Measurements from ENCODE around the gene GNE.

DNA sequence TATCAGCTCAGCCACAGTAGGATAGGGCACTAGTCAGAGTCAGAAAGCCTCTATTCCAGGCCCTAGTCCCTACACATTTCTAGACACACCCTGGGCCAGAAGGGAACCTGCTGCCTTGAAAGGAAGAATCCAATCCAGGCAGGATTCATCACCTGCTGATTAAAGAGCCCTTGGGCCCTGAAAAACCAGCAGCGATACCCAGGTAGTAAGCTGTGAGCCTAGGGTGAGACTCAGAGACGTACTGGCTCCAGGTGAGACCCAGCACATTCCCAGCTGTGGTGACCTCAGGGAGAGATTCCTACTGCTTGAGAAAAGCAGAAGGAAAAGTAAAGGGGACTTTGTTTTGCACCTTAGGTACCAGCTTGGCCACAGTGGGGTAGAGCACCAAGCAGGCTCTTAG, 84.4 kb downstream of the GNE start:
- TF ChIP-seq, protein P1, sequence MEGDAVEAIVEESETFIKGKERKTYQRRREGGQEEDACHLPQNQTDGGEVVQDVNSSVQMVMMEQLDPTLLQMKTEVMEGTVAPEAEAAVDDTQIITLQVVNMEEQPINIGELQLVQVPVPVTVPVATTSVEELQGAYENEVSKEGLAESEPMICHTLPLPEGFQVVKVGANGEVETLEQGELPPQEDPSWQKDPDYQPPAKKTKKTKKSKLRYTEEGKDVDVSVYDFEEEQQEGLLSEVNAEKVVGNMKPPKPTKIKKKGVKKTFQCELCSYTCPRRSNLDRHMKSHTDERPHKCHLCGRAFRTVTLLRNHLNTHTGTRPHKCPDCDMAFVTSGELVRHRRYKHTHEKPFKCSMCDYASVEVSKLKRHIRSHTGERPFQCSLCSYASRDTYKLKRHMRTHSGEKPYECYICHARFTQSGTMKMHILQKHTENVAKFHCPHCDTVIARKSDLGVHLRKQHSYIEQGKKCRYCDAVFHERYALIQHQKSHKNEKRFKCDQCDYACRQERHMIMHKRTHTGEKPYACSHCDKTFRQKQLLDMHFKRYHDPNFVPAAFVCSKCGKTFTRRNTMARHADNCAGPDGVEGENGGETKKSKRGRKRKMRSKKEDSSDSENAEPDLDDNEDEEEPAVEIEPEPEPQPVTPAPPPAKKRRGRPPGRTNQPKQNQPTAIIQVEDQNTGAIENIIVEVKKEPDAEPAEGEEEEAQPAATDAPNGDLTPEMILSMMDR (IDR thresholded peaks at IDR 0.05 in 2 of 3, conservative IDR thresholded peaks at IDR 0.05 in 1 of 3; ENCODE audit: control insufficient read depth in 2 of 3, extremely low read depth in 1 of 3, insufficient read depth in 1 of 3, low read depth in 3 of 3, low read length in 3 of 3), result no peak
- TF ChIP-seq MEF2A (IDR thresholded peaks at IDR 0.05; ENCODE audit: insufficient read depth, low read depth, low read length) (no peak), SUZ12 (IDR thresholded peaks at IDR 0.05; ENCODE audit: unreplicated experiment) (no peak), POLR2AphosphoS5 (IDR thresholded peaks at IDR 0.05; ENCODE audit: low read length) (no peak), RFX5 (IDR thresholded peaks at IDR 0.05; ENCODE audit: low read depth, low read length) (no peak), POLR2A (IDR thresholded peaks at IDR 0.05; ENCODE audit: low read depth, low read length) (no peak), YY1 (IDR thresholded peaks at IDR 0.05; ENCODE audit: low read depth, low read length) (no peak), GABPA (IDR thresholded peaks at IDR 0.05; ENCODE audit: low read depth) (no peak), NFYB (IDR thresholded peaks at IDR 0.05; ENCODE audit: insufficient read depth, low read depth, low read length) (no peak), RAD21 (IDR thresholded peaks at IDR 0.05; ENCODE audit: insufficient read depth, low read depth, low read length) (no peak), TAF1 (IDR thresholded peaks at IDR 0.05; ENCODE audit: borderline replicate concordance, low read depth, low read length) (no peak)
- TF ChIP-seq, protein P2, sequence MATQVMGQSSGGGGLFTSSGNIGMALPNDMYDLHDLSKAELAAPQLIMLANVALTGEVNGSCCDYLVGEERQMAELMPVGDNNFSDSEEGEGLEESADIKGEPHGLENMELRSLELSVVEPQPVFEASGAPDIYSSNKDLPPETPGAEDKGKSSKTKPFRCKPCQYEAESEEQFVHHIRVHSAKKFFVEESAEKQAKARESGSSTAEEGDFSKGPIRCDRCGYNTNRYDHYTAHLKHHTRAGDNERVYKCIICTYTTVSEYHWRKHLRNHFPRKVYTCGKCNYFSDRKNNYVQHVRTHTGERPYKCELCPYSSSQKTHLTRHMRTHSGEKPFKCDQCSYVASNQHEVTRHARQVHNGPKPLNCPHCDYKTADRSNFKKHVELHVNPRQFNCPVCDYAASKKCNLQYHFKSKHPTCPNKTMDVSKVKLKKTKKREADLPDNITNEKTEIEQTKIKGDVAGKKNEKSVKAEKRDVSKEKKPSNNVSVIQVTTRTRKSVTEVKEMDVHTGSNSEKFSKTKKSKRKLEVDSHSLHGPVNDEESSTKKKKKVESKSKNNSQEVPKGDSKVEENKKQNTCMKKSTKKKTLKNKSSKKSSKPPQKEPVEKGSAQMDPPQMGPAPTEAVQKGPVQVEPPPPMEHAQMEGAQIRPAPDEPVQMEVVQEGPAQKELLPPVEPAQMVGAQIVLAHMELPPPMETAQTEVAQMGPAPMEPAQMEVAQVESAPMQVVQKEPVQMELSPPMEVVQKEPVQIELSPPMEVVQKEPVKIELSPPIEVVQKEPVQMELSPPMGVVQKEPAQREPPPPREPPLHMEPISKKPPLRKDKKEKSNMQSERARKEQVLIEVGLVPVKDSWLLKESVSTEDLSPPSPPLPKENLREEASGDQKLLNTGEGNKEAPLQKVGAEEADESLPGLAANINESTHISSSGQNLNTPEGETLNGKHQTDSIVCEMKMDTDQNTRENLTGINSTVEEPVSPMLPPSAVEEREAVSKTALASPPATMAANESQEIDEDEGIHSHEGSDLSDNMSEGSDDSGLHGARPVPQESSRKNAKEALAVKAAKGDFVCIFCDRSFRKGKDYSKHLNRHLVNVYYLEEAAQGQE (IDR thresholded peaks at IDR 0.05; ENCODE audit: low read depth, low read length), result no peak
- TF ChIP-seq, protein P3, sequence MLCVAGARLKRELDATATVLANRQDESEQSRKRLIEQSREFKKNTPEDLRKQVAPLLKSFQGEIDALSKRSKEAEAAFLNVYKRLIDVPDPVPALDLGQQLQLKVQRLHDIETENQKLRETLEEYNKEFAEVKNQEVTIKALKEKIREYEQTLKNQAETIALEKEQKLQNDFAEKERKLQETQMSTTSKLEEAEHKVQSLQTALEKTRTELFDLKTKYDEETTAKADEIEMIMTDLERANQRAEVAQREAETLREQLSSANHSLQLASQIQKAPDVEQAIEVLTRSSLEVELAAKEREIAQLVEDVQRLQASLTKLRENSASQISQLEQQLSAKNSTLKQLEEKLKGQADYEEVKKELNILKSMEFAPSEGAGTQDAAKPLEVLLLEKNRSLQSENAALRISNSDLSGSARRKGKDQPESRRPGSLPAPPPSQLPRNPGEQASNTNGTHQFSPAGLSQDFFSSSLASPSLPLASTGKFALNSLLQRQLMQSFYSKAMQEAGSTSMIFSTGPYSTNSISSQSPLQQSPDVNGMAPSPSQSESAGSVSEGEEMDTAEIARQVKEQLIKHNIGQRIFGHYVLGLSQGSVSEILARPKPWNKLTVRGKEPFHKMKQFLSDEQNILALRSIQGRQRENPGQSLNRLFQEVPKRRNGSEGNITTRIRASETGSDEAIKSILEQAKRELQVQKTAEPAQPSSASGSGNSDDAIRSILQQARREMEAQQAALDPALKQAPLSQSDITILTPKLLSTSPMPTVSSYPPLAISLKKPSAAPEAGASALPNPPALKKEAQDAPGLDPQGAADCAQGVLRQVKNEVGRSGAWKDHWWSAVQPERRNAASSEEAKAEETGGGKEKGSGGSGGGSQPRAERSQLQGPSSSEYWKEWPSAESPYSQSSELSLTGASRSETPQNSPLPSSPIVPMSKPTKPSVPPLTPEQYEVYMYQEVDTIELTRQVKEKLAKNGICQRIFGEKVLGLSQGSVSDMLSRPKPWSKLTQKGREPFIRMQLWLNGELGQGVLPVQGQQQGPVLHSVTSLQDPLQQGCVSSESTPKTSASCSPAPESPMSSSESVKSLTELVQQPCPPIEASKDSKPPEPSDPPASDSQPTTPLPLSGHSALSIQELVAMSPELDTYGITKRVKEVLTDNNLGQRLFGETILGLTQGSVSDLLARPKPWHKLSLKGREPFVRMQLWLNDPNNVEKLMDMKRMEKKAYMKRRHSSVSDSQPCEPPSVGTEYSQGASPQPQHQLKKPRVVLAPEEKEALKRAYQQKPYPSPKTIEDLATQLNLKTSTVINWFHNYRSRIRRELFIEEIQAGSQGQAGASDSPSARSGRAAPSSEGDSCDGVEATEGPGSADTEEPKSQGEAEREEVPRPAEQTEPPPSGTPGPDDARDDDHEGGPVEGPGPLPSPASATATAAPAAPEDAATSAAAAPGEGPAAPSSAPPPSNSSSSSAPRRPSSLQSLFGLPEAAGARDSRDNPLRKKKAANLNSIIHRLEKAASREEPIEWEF (IDR thresholded peaks at IDR 0.05; ENCODE audit: insufficient replicate concordance, low read depth, low read length), result no peak

Measured in GM12878 (cell line).